Measurements from ENCODE around the gene GABRB1.

GRCh38 chr4:47372561-47372960 lies 341.2 kb downstream of the GABRB1 start:
- TF ChIP-seq CTCF (IDR thresholded peaks at IDR 0.05 in 2 of 3, conservative IDR thresholded peaks at IDR 0.05 in 1 of 3; ENCODE audit: borderline replicate concordance in 1 of 3, insufficient read depth in 1 of 3, low read depth in 2 of 3, low read length in 2 of 3) = no peak
- TF ChIP-seq POLR2AphosphoS5 (IDR thresholded peaks at IDR 0.05; ENCODE audit: low read depth, low read length) = no peak
- no peak for TF ChIP-seq ATF3 (IDR thresholded peaks at IDR 0.05)

Data from HCT116 (cell line).